Sigmoid colon (tissue), 4 donors: ENCODE measurements around the gene AP1G1.

Source experiments
- CTCF ChIP-seq, 4 experiments: fragments of 450-650 bp in 3 of 4; fragments of 200-600 bp in 1 of 4; IDR thresholded peaks; one replicate each; pipeline ENCODE4 v1.5.1; 2016 to 2019; ENCODE audit warnings: antibody characterized with exemption in 4 of 4, mild to moderate bottlenecking in 3 of 4, moderate library complexity in 2 of 4
- POLR2A ChIP-seq, 2 donors: fragments of 450-650 bp; IDR thresholded peaks; one replicate each; pipeline ENCODE4 v1.6.1; 2016; ENCODE audit warnings: antibody characterized with exemption in 2 of 2, mild to moderate bottlenecking in 2 of 2, moderate library complexity in 2 of 2
- POLR2AphosphoS5 ChIP-seq, 4 donors: sonication (generic); formaldehyde crosslinking; IDR thresholded peaks; one replicate each; pipeline ENCODE4 v1.6.1; 2017; ENCODE audit warnings: antibody characterized with exemption in 4 of 4

- TF ChIP-seq POLR2AphosphoS5 (IDR thresholded peaks at IDR 0.05) = no peak
- no peak for TF ChIP-seq CTCF (IDR thresholded peaks at IDR 0.05)
- TF ChIP-seq POLR2A (IDR thresholded peaks at IDR 0.05) = no peak
Observed at GRCh38 chr16:71762186-71762585, 46.4 kb downstream of the AP1G1 start.
